ENCODE results near the gene ANK3. TPM values are rescaled to one million over a fixed set of nuclear protein-coding genes. Genes with fewer than 3 reads are reported as not detected.

The ANK3 gene
- total RNA-seq, 4 donors from 2014 or later: 125 to 171 (median 149) TPM

GRCh38 chr10:60309371-60309770 is 80.3 kb downstream of the ANK3 start:
- no peak for TF ChIP-seq POLR2A (IDR thresholded peaks at IDR 0.05)
- TF ChIP-seq CTCF (IDR thresholded peaks at IDR 0.05 in 4 of 5, conservative IDR thresholded peaks at IDR 0.05 in 1 of 5): no peak
- Histone ChIP-seq H3K4me3 (no peak overlapping the region), H3K9me3 (no peaks in the 10 kb centered on the region), H3K4me1 (no peaks in the 10 kb centered on the region), H3K36me3 (no peaks in the 10 kb centered on the region), H3K27me3 (no peaks in the 10 kb centered on the region), H3K27ac (no peak overlapping the region)
- in situ Hi-C loops (cut with MboI; ENCODE audit: low sequenced_read_pairs in 4 of 4): no loop called here
- intact Hi-C loops (cut with DNase I; ENCODE audit: low total_unique reads): no loop called here
- DNase-seq (no peak), ATAC-seq (no peak)

- Histone ChIP-seq H3K36me3 (no peaks in the 10 kb centered on the region), H3K27ac (no peak overlapping the region), H3K9me3 (no peaks in the 10 kb centered on the region), H3K4me3 (no peak overlapping the region), H3K4me1 (peaks cover 3 to 4% of the 10 kb centered on the region in 2 donors), H3K27me3 (no peaks in the 10 kb centered on the region)
- in situ Hi-C loops (cut with MboI; ENCODE audit: low sequenced_read_pairs in 4 of 4): no loop called here
- intact Hi-C loops (cut with DNase I; ENCODE audit: low total_unique reads): no loop called here
- ATAC-seq: no peak
- TF ChIP-seq POLR2A (IDR thresholded peaks at IDR 0.05) (no peak), CTCF (IDR thresholded peaks at IDR 0.05 in 4 of 5, conservative IDR thresholded peaks at IDR 0.05 in 1 of 5) (no peak)
- no peak for DNase-seq
Observed at GRCh38 chr10:60305380-60305892, 84.2 kb downstream of the ANK3 start.

GRCh38 chr10:60304829-60305379 is 84.8 kb downstream of the ANK3 start:
- no peaks in the 10 kb centered on the region for H3K27me3 ChIP-seq
- DNase-seq (no peak), ATAC-seq (no peak)
- TF ChIP-seq CTCF (IDR thresholded peaks at IDR 0.05 in 4 of 5, conservative IDR thresholded peaks at IDR 0.05 in 1 of 5) (no peak), POLR2A (IDR thresholded peaks at IDR 0.05) (no peak)
- no peaks in the 10 kb centered on the region for H3K36me3 ChIP-seq
- H3K4me1 ChIP-seq: peaks cover 5 to 7% of the 10 kb centered on the region in 2 donors
- in situ Hi-C loops (cut with MboI; ENCODE audit: low sequenced_read_pairs in 4 of 4): no loop called here
- H3K4me3 ChIP-seq: no peak overlapping the region
- intact Hi-C loops (cut with DNase I; ENCODE audit: low total_unique reads): no loop called here
- H3K9me3 ChIP-seq: no peaks in the 10 kb centered on the region
- H3K27ac ChIP-seq: no peak overlapping the region

GRCh38 chr10:60303778-60304177 is 85.9 kb downstream of the ANK3 start:
- DNase-seq: no peak
- TF ChIP-seq CTCF (IDR thresholded peaks at IDR 0.05 in 4 of 5, conservative IDR thresholded peaks at IDR 0.05 in 1 of 5) (no peak), POLR2A (IDR thresholded peaks at IDR 0.05) (no peak)
- peaks cover 5 to 9% of the 10 kb centered on the region in 2 donors for H3K4me1 ChIP-seq
- H3K4me3 ChIP-seq: no peak overlapping the region
- H3K27me3 ChIP-seq: no peaks in the 10 kb centered on the region
- ATAC-seq: no peak
- H3K9me3 ChIP-seq: no peaks in the 10 kb centered on the region
- in situ Hi-C loops (cut with MboI; ENCODE audit: low sequenced_read_pairs in 4 of 4): no loop called here
- intact Hi-C loops (cut with DNase I; ENCODE audit: low total_unique reads): no loop called here
- H3K36me3 ChIP-seq: no peaks in the 10 kb centered on the region
- no peak overlapping the region for H3K27ac ChIP-seq
